Natural killer cell treated with Interleukin-12 subunit alpha and Interleukin-12 subunit beta and Interleukin-15 and Interleukin-18, amount 100 ng/mL, for 72 hours (primary cell): ENCODE measurements around the gene DCTN2. TPM values are rescaled to one million over a fixed set of nuclear protein-coding genes. Genes with fewer than 3 reads are reported as not detected.
A peak's percentile ranks its signal among the peaks of the same experiment; 100 is the strongest.
"Not testable (repeated sequence)": the region's sequence is repeated elsewhere in the genome, so short reads cannot be mapped to it uniquely, and the experiment has no call there.

Experiments
- ATAC-seq, 2 donors: fragments of 150-1000 bp; cut with Tn5 transposase in 1 of 2; sonication (Bioruptor Pico), chemical (Tn5 transposase) in 1 of 2; 2 replicates each; pipeline ENCODE4 v1.10.0; 2021
- DNase-seq: peaks from one replicate; pipeline ENCODE4 v3.0.0; 2022; ENCODE audit warnings: low spot score
- H3K27ac Mint-ChIP-seq, 2 donors: 1 replicate in 1 of 2; 2 replicates in 1 of 2; pipeline ENCODE4 v1.8.0; 2022; ENCODE audit warnings: mixed read lengths in 2 of 2, mild to moderate bottlenecking in 1 of 2, moderate library complexity in 1 of 2
- H3K27me3 Mint-ChIP-seq, 2 donors: 1 replicate in 1 of 2; 2 replicates in 1 of 2; pipeline ENCODE4 v1.8.0; 2022; ENCODE audit warnings: mixed read lengths in 2 of 2
- H3K36me3 Mint-ChIP-seq: one replicate; pipeline ENCODE4 v1.8.0; 2022; ENCODE audit warnings: mixed read lengths
- H3K4me1 Mint-ChIP-seq, 2 donors: 1 replicate in 1 of 2; 2 replicates in 1 of 2; pipeline ENCODE4 v1.8.0; 2022; ENCODE audit warnings: low read depth in 2 of 2, mixed read lengths in 2 of 2, mild to moderate bottlenecking in 1 of 2
- H3K4me3 Mint-ChIP-seq: one replicate; pipeline ENCODE4 v1.8.0; 2022; ENCODE audit warnings: mixed read lengths
- H3K9me3 Mint-ChIP-seq: 2 replicates; pipeline ENCODE4 v1.8.0; 2022; ENCODE audit warnings: mixed read lengths
- total RNA-seq, 2 donors: library from RNA; stranded (reverse); gene quantifications; one replicate each; pipeline ENCODE4 v1.2.3, GENCODE V29; 2022

DCTN2 gene
- total RNA-seq, 2 donors from 2014 or later: 94.2 to 98.7 TPM

- no peak for ATAC-seq
- H3K27ac Mint-ChIP-seq: peak overlapping the region; percentile 71 to 91
- no peaks in the 10 kb centered on the region for H3K9me3 Mint-ChIP-seq
- H3K4me1 Mint-ChIP-seq: peaks cover 28 to 42% of the 10 kb centered on the region in 2 donors
- H3K36me3 Mint-ChIP-seq: peaks cover 11% of the 10 kb centered on the region
- H3K27me3 Mint-ChIP-seq: no peaks in the 10 kb centered on the region
- no peak for DNase-seq
- peak overlapping the region; percentile 87 for H3K4me3 Mint-ChIP-seq
Observed at GRCh38 chr12:57524814-57525614, 22.0 kb downstream of the DCTN2 start.

GRCh38 chr12:57523706-57524614 is 23.0 kb downstream of the DCTN2 start:
- ATAC-seq (no peak), DNase-seq (no peak)
- peaks cover 10% of the 10 kb centered on the region for H3K36me3 Mint-ChIP-seq
- peaks cover 34 to 45% of the 10 kb centered on the region in 2 donors for H3K4me1 Mint-ChIP-seq
- H3K27ac Mint-ChIP-seq: peak overlapping the region; percentile 71 to 91
- H3K9me3 Mint-ChIP-seq: no peaks in the 10 kb centered on the region
- peak overlapping the region; percentile 87 for H3K4me3 Mint-ChIP-seq
- H3K27me3 Mint-ChIP-seq: no peaks in the 10 kb centered on the region

GRCh38 chr12:57522887-57523705 is 23.9 kb downstream of the DCTN2 start:
- no peaks in the 10 kb centered on the region for H3K9me3 Mint-ChIP-seq
- no peak for DNase-seq
- H3K36me3 Mint-ChIP-seq: peaks cover 15% of the 10 kb centered on the region
- peak overlapping the region; percentile 87 for H3K4me3 Mint-ChIP-seq
- no peaks in the 10 kb centered on the region for H3K27me3 Mint-ChIP-seq
- H3K4me1 Mint-ChIP-seq: peaks cover 42 to 53% of the 10 kb centered on the region in 2 donors
- no peak for ATAC-seq
- H3K27ac Mint-ChIP-seq: peak overlapping the region; percentile 71 to 91

GRCh38 chr12:57522011-57522886 is 24.7 kb downstream of the DCTN2 start, which contains the start of gene MBD6:
MBD6 (plus strand) TSS chr12:57522824; CDS start chr12:57524304, 1,480 bp downstream.
- DNase-seq (peak; percentile 96), ATAC-seq (peak; percentile 61 to 69)
- no peaks in the 10 kb centered on the region for H3K9me3 Mint-ChIP-seq
- H3K27me3 Mint-ChIP-seq: no peaks in the 10 kb centered on the region
- peaks cover 51 to 60% of the 10 kb centered on the region in 2 donors for H3K4me1 Mint-ChIP-seq
- peak within 1 kb of the TSS; percentile 98 to 100 for H3K27ac Mint-ChIP-seq
- peak within 1 kb of the TSS; percentile 88 for H3K4me3 Mint-ChIP-seq
- H3K36me3 Mint-ChIP-seq: peaks cover 19% of the 10 kb centered on the region

GRCh38 chr12:57521525-57522010 is 25.4 kb downstream of the DCTN2 start:
- peaks cover 24% of the 10 kb centered on the region for H3K36me3 Mint-ChIP-seq
- no peaks in the 10 kb centered on the region for H3K9me3 Mint-ChIP-seq
- peak overlapping the region; percentile 88 for H3K4me3 Mint-ChIP-seq
- DNase-seq (no peak), ATAC-seq (no peak)
- H3K27me3 Mint-ChIP-seq: no peaks in the 10 kb centered on the region
- peaks cover 56 to 66% of the 10 kb centered on the region in 2 donors for H3K4me1 Mint-ChIP-seq
- H3K27ac Mint-ChIP-seq: peak overlapping the region; percentile 98 to 100

- Mint-ChIP-seq H3K27me3 (no peaks in the 10 kb centered on the region), H3K9me3 (no peaks in the 10 kb centered on the region), H3K36me3 (peaks cover 35% of the 10 kb centered on the region), H3K4me3 (peak within 1 kb of the TSS; percentile 88), H3K4me1 (peaks cover 56 to 67% of the 10 kb centered on the region in 2 donors), H3K27ac (peak within 1 kb of the TSS; percentile 98 to 100)
- DNase-seq (peak; percentile 100), ATAC-seq (peak; percentile 87 to 89)
Observed at GRCh38 chr12:57520053-57520818, 26.8 kb downstream of the DCTN2 start, which contains the start of gene DDIT3. DDIT3 (minus strand) TSS chr12:57520514; CDS start chr12:57517406, 3,108 bp downstream.

GRCh38 chr12:57519796-57520052 is 27.3 kb downstream of the DCTN2 start:
- Mint-ChIP-seq H3K27me3 (no peaks in the 10 kb centered on the region), H3K9me3 (no peaks in the 10 kb centered on the region), H3K27ac (peak overlapping the region; percentile 98 to 100), H3K36me3 (peaks cover 36% of the 10 kb centered on the region), H3K4me3 (peak overlapping the region; percentile 88), H3K4me1 (peaks cover 56 to 67% of the 10 kb centered on the region in 2 donors)
- ATAC-seq (peak; percentile 1 to 17), DNase-seq (no peak)

- H3K36me3 Mint-ChIP-seq: peaks cover 32% of the 10 kb centered on the region
- H3K4me1 Mint-ChIP-seq: peaks cover 50 to 61% of the 10 kb centered on the region in 2 donors
- ATAC-seq (no peak), DNase-seq (no peak)
- H3K27ac Mint-ChIP-seq: peak overlapping the region; percentile 98 to 100
- peak overlapping the region; percentile 88 for H3K4me3 Mint-ChIP-seq
- no peaks in the 10 kb centered on the region for H3K27me3 Mint-ChIP-seq
- no peaks in the 10 kb centered on the region for H3K9me3 Mint-ChIP-seq
Observed at GRCh38 chr12:57518920-57519795, 27.8 kb downstream of the DCTN2 start.

GRCh38 chr12:57518176-57518919 is 28.6 kb downstream of the DCTN2 start:
- Mint-ChIP-seq H3K36me3 (peaks cover 32% of the 10 kb centered on the region), H3K27ac (peak overlapping the region; percentile 98 to 100), H3K9me3 (no peaks in the 10 kb centered on the region), H3K4me3 (peak overlapping the region; percentile 88), H3K4me1 (peaks cover 44 to 53% of the 10 kb centered on the region in 2 donors), H3K27me3 (no peaks in the 10 kb centered on the region)
- ATAC-seq (no peak), DNase-seq (no peak)

- H3K9me3 Mint-ChIP-seq, ATAC-seq, DNase-seq, H3K27me3 Mint-ChIP-seq: not testable (repeated sequence)
- peaks cover 38% of the 10 kb centered on the region for H3K36me3 Mint-ChIP-seq
- peaks cover 39 to 56% of the 10 kb centered on the region in 2 donors for H3K4me1 Mint-ChIP-seq
- peak overlapping the region; percentile 98 to 100 for H3K27ac Mint-ChIP-seq
- H3K4me3 Mint-ChIP-seq: peak overlapping the region; percentile 48
Observed at GRCh38 chr12:57517718-57518117, 29.3 kb downstream of the DCTN2 start.
